ENCODE measurements around the gene HDAC4. TPM values are rescaled to one million over a fixed set of nuclear protein-coding genes. Genes with fewer than 3 reads are reported as not detected.

HDAC4 gene
- total and polyA plus RNA-seq, 4 donors: 2.9 to 37.2 (median 4.4) TPM

GRCh38 chr2:239118264-239118663 lies 282.6 kb downstream of the HDAC4 start:
- no peaks in the 10 kb centered on the region for H3K4me1 ChIP-seq (ENCODE audit: control insufficient read depth in 4 of 4, insufficient read depth in 4 of 4, low read length in 3 of 4)
- DNase-seq (ENCODE audit: low spot score): no peak
- no peaks in the 10 kb centered on the region for H3K27me3 ChIP-seq (ENCODE audit: control insufficient read depth in 4 of 4, insufficient read depth in 4 of 4, low read length in 3 of 4)
- TF ChIP-seq FOXA2 (IDR thresholded peaks at IDR 0.05): no peak
- no peak for TF ChIP-seq ZBTB33 (IDR thresholded peaks at IDR 0.05)
- no peak for TF ChIP-seq SP1 (IDR thresholded peaks at IDR 0.05)
- TF ChIP-seq MAX (IDR thresholded peaks at IDR 0.05): no peak
- no peak for TF ChIP-seq TAF1 (conservative IDR thresholded peaks at IDR 0.05)
- no peak for TF ChIP-seq HNF4A (conservative IDR thresholded peaks at IDR 0.05)
- TF ChIP-seq GABPA (IDR thresholded peaks at IDR 0.05 in 1 of 2, conservative IDR thresholded peaks at IDR 0.05 in 1 of 2): no peak
- TF ChIP-seq YY1 (IDR thresholded peaks at IDR 0.05): no peak
- no peak for TF ChIP-seq HNF4G (IDR thresholded peaks at IDR 0.05)
- 96% methylated on average over 26 of the region's 26 CpGs for WGBS
- no peaks in the 10 kb centered on the region for H3K36me3 ChIP-seq (ENCODE audit: control insufficient read depth in 4 of 4, insufficient read depth in 3 of 4, low read depth in 1 of 4, low read length in 3 of 4)
- H3K9ac ChIP-seq (ENCODE audit: low read depth in 1 of 2, low read length in 2 of 2): no peak overlapping the region
- no peak overlapping the region for H3K4me3 ChIP-seq (ENCODE audit: low read depth in 1 of 3, low read length in 3 of 3)
- H3K9me3 ChIP-seq (ENCODE audit: control insufficient read depth in 4 of 4, low read length in 3 of 4): no peaks in the 10 kb centered on the region
- H3K27ac ChIP-seq (ENCODE audit: low read depth in 1 of 2, low read length in 2 of 2): no peak overlapping the region

- Histone ChIP-seq H3K27ac (ENCODE audit: low read depth in 1 of 2, low read length in 2 of 2) (no peak overlapping the region), H3K36me3 (ENCODE audit: control insufficient read depth in 4 of 4, insufficient read depth in 3 of 4, low read depth in 1 of 4, low read length in 3 of 4) (no peaks in the 10 kb centered on the region), H3K4me3 (ENCODE audit: low read depth in 1 of 3, low read length in 3 of 3) (no peak overlapping the region), H3K9ac (ENCODE audit: low read depth in 1 of 2, low read length in 2 of 2) (no peak overlapping the region), H3K4me1 (ENCODE audit: control insufficient read depth in 4 of 4, insufficient read depth in 4 of 4, low read length in 3 of 4) (no peaks in the 10 kb centered on the region), H3K27me3 (ENCODE audit: control insufficient read depth in 4 of 4, insufficient read depth in 4 of 4, low read length in 3 of 4) (no peaks in the 10 kb centered on the region), H3K9me3 (ENCODE audit: control insufficient read depth in 4 of 4, low read length in 3 of 4) (no peaks in the 10 kb centered on the region)
- no peak for DNase-seq (ENCODE audit: low spot score)
- 97% methylated on average over 18 of the region's 18 CpGs for WGBS
- TF ChIP-seq ZBTB33 (IDR thresholded peaks at IDR 0.05) (no peak), RAD21 (IDR thresholded peaks at IDR 0.05) (no peak), HNF4G (IDR thresholded peaks at IDR 0.05) (no peak), MAX (IDR thresholded peaks at IDR 0.05) (no peak), EGR1 (IDR thresholded peaks at IDR 0.05; ENCODE audit: low read depth in 2 of 2) (no peak), NR2F2 (IDR thresholded peaks at IDR 0.05) (no peak), JUND (IDR thresholded peaks at IDR 0.05) (no peak), RXRA (IDR thresholded peaks at IDR 0.05) (no peak), FOXA1 (IDR thresholded peaks at IDR 0.05) (no peak), GABPA (IDR thresholded peaks at IDR 0.05 in 1 of 2, conservative IDR thresholded peaks at IDR 0.05 in 1 of 2) (no peak)
- TF ChIP-seq, protein P1, sequence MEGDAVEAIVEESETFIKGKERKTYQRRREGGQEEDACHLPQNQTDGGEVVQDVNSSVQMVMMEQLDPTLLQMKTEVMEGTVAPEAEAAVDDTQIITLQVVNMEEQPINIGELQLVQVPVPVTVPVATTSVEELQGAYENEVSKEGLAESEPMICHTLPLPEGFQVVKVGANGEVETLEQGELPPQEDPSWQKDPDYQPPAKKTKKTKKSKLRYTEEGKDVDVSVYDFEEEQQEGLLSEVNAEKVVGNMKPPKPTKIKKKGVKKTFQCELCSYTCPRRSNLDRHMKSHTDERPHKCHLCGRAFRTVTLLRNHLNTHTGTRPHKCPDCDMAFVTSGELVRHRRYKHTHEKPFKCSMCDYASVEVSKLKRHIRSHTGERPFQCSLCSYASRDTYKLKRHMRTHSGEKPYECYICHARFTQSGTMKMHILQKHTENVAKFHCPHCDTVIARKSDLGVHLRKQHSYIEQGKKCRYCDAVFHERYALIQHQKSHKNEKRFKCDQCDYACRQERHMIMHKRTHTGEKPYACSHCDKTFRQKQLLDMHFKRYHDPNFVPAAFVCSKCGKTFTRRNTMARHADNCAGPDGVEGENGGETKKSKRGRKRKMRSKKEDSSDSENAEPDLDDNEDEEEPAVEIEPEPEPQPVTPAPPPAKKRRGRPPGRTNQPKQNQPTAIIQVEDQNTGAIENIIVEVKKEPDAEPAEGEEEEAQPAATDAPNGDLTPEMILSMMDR (IDR thresholded peaks at IDR 0.05; ENCODE audit: low read depth, low read length, missing input control): no peak
These were observed 283.0 kb downstream of the HDAC4 start for GRCh38 chr2:239117831-239118230.
